ENCODE data around the gene RHO.

Gene RHO

GRCh38 chr3:129503471-129504291 is 24.8 kb upstream of the RHO start:
- Histone ChIP-seq H4K20me1 (ENCODE audit: insufficient read depth, low read length) (no peaks in the 10 kb centered on the region), H3K9ac (ENCODE audit: low read length) (no peak overlapping the region), H3K27me3 (ENCODE audit: low read depth, low read length) (no peaks in the 10 kb centered on the region), H2AFZ (ENCODE audit: low read depth, low read length) (no peak overlapping the region), H3K79me2 (ENCODE audit: low read length) (no peaks in the 10 kb centered on the region), H3K27ac (ENCODE audit: low read length) (no peak overlapping the region), H3K4me3 (ENCODE audit: low read length) (no peak overlapping the region), H3K4me2 (ENCODE audit: low read length) (no peak overlapping the region), H3K36me3 (replicated peaks; ENCODE audit: low read depth, low read length) (no peaks in the 10 kb centered on the region), H3K9me3 (ENCODE audit: insufficient read depth, low read length) (no peaks in the 10 kb centered on the region), H3K4me1 (ENCODE audit: low read length) (no peaks in the 10 kb centered on the region)
- TF ChIP-seq EZH2phosphoT487 (IDR thresholded peaks at IDR 0.05; ENCODE audit: low read depth) (no peak), CTCF (IDR thresholded peaks at IDR 0.05; ENCODE audit: low read depth, low read length) (no peak)

GRCh38 chr3:129504471-129505100 is 23.9 kb upstream of the RHO start:
- no peak for TF ChIP-seq CTCF (IDR thresholded peaks at IDR 0.05; ENCODE audit: low read depth, low read length)
- Histone ChIP-seq H2AFZ (ENCODE audit: low read depth, low read length) (no peak overlapping the region), H3K4me2 (ENCODE audit: low read length) (no peak overlapping the region)

DNA sequence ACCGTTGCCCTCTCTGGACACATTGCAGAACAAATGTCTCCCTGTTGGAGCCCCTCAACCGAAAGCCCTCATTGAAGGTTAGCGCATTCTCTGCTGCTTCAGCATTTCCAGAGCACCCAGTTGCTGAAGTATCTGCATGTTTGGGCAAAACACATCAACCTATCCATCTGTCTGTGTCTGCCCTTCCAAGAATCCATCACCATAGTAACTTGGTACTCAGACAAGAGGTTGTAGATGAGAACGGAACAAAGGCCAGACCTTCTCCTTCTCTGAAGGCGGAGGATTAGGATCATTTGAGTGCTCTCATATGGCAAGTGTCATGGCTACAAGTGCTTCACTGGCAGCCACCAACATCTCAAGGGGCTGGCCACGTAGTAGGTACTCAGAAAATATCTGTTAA is 23.1 kb upstream of the RHO start:
- Histone ChIP-seq H3K4me1 (ENCODE audit: low read length) (no peaks in the 10 kb centered on the region), H3K4me3 (ENCODE audit: low read length) (no peak overlapping the region), H3K9me3 (ENCODE audit: insufficient read depth, low read length) (no peaks in the 10 kb centered on the region), H3K9ac (ENCODE audit: low read length) (no peak overlapping the region), H3K4me2 (ENCODE audit: low read length) (no peak overlapping the region), H3K36me3 (replicated peaks; ENCODE audit: low read depth, low read length) (no peaks in the 10 kb centered on the region), H4K20me1 (ENCODE audit: insufficient read depth, low read length) (no peaks in the 10 kb centered on the region), H3K27me3 (ENCODE audit: low read depth, low read length) (no peaks in the 10 kb centered on the region), H2AFZ (ENCODE audit: low read depth, low read length) (no peak overlapping the region), H3K27ac (ENCODE audit: low read length) (no peak overlapping the region), H3K79me2 (ENCODE audit: low read length) (no peaks in the 10 kb centered on the region)
- TF ChIP-seq EZH2phosphoT487 (IDR thresholded peaks at IDR 0.05; ENCODE audit: low read depth) = no peak
- TF ChIP-seq CTCF (IDR thresholded peaks at IDR 0.05; ENCODE audit: low read depth, low read length) = no peak

More at GRCh38 chr3:129504471-129505100, 23.9 kb upstream of the RHO start:
- no peaks in the 10 kb centered on the region for H3K79me2 ChIP-seq (ENCODE audit: low read length)
- H3K27me3 ChIP-seq (ENCODE audit: low read depth, low read length) = no peaks in the 10 kb centered on the region
- H4K20me1 ChIP-seq (ENCODE audit: insufficient read depth, low read length) = no peaks in the 10 kb centered on the region
- no peaks in the 10 kb centered on the region for H3K9me3 ChIP-seq (ENCODE audit: insufficient read depth, low read length)
- no peak overlapping the region for H3K27ac ChIP-seq (ENCODE audit: low read length)
- no peaks in the 10 kb centered on the region for H3K4me1 ChIP-seq (ENCODE audit: low read length)
- H3K36me3 ChIP-seq (replicated peaks; ENCODE audit: low read depth, low read length) = no peaks in the 10 kb centered on the region
- H3K4me3 ChIP-seq (ENCODE audit: low read length) = no peak overlapping the region
- H3K9ac ChIP-seq (ENCODE audit: low read length) = no peak overlapping the region

DNA sequence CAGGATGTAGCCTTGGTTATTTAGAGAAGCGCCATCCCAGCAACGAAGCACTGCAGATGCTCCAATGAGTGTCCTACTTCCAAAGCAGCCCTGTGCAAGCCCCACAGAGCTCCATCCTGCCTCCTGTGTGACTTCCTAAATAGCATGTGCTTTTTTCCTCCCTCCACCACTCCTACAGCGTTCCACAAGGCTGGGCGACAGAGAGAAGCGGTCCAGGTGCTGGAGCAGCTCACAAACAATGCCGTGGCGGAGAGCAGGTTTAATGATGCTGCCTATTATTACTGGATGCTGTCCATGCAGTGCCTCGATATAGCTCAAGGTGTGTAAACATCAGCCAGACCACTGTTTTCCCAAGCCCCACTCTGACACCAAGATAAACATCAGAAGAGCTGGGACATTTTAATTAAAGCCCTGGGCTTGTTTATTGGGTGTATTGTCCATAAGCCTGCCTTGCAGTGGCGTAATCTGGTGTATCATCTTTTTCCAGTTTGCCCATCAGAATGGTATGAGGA is 22.2 kb upstream of the RHO start:
- Histone ChIP-seq H3K36me3 (replicated peaks; ENCODE audit: low read depth, low read length) (no peaks in the 10 kb centered on the region), H3K4me2 (ENCODE audit: low read length) (no peak overlapping the region), H3K4me3 (ENCODE audit: low read length) (no peak overlapping the region), H3K4me1 (ENCODE audit: low read length) (no peaks in the 10 kb centered on the region), H2AFZ (ENCODE audit: low read depth, low read length) (no peak overlapping the region), H3K27me3 (ENCODE audit: low read depth, low read length) (no peaks in the 10 kb centered on the region), H3K9me3 (ENCODE audit: insufficient read depth, low read length) (no peaks in the 10 kb centered on the region), H4K20me1 (ENCODE audit: insufficient read depth, low read length) (no peaks in the 10 kb centered on the region), H3K9ac (ENCODE audit: low read length) (no peak overlapping the region), H3K79me2 (ENCODE audit: low read length) (no peaks in the 10 kb centered on the region), H3K27ac (ENCODE audit: low read length) (no peak overlapping the region)
- TF ChIP-seq EZH2phosphoT487 (IDR thresholded peaks at IDR 0.05; ENCODE audit: low read depth) (no peak), CTCF (IDR thresholded peaks at IDR 0.05; ENCODE audit: low read depth, low read length) (no peak)

Measured in OCI-LY3 (cell line).